Spleen (tissue), 11 donors: ENCODE data around the gene GRIA4. TPM values are rescaled to one million over a fixed set of nuclear protein-coding genes. Genes with fewer than 3 reads are reported as not detected.

Experiments used
- DNase-seq: peaks from one replicate; pipeline ENCODE4 v3.0.0-alpha.2; 2020
- H3K27ac ChIP-seq, 8 donors: fragments of 200-600 bp; sonication (generic) in 7 of 8; 1 replicate in 4 of 8; 2 replicates in 4 of 8; pipeline versions ENCODE4 v1.5.0 to v1.8.0; 2016 to 2021; ENCODE audit warnings: inconsistent platforms in 4 of 8, mild to moderate bottlenecking in 4 of 8, moderate library complexity in 1 of 8
- H3K27me3 ChIP-seq, 7 donors: fragments of 200-600 bp; sonication (generic) in 6 of 7; replicated peaks in 1 of 7; 1 replicate in 4 of 7; 2 replicates in 3 of 7; pipeline versions ENCODE4 v1.5.0 to v1.8.0; 2016 to 2021; ENCODE audit warnings: inconsistent platforms in 3 of 7, mild to moderate bottlenecking in 1 of 7
- H3K36me3 ChIP-seq, 6 donors: fragments of 200-600 bp; sonication (generic) in 5 of 6; 1 replicate in 4 of 6; 2 replicates in 2 of 6; pipeline versions ENCODE4 v1.5.0 to v1.8.0; 2016 to 2021; ENCODE audit warnings: inconsistent platforms in 2 of 6
- H3K4me1 ChIP-seq, 6 donors: fragments of 200-600 bp; sonication (generic) in 5 of 6; 1 replicate in 3 of 6; 2 replicates in 3 of 6; pipeline versions ENCODE4 v1.5.0 to v1.8.0; 2016 to 2021; ENCODE audit warnings: inconsistent platforms in 3 of 6
- H3K4me3 ChIP-seq, 8 donors: fragments of 200-600 bp; sonication (generic) in 7 of 8; 1 replicate in 4 of 8; 2 replicates in 4 of 8; pipeline versions ENCODE4 v1.5.0 to v1.8.0; 2016 to 2021; ENCODE audit warnings: inconsistent platforms in 4 of 8, mild to moderate bottlenecking in 4 of 8, moderate library complexity in 2 of 8
- H3K9me3 ChIP-seq, 8 donors: fragments of 200-600 bp; sonication (generic) in 7 of 8; 1 replicate in 4 of 8; 2 replicates in 4 of 8; pipeline versions ENCODE4 v1.5.0 to v1.8.0; 2016 to 2021; ENCODE audit warnings: inconsistent platforms in 4 of 8
- POLR2A ChIP-seq, 3 donors: fragments of 450-650 bp; IDR thresholded peaks; one replicate each; pipeline ENCODE4 v1.5.1; 2017; ENCODE audit warnings: antibody characterized with exemption in 3 of 3, mild to moderate bottlenecking in 1 of 3
- POLR2AphosphoS5 ChIP-seq, 3 donors: sonication (generic); formaldehyde crosslinking; IDR thresholded peaks; one replicate each; pipeline ENCODE4 v1.5.1; 2017; ENCODE audit warnings: antibody characterized with exemption in 3 of 3
- WGBS, 5 donors: extraction: QIAGEN DNeasy Blood & Tissue Kit in 3 of 5; methylation state at CpG; one replicate each; pipeline versions ENCODE4 v1.1.5 to v1.1.7; 2013 to 2018; 5-methylcytosine and 5-hydroxymethylcytosine counted together
- intact Hi-C: fragments of 100-400 bp; cut with DNase I; formaldehyde crosslinking; loops from one replicate; pipeline ENCODE4 v1.15.0; 2023; ENCODE audit warnings: low total_unique reads
- polyA plus RNA-seq, 3 donors: library from polyadenylated mRNA; stranded (reverse); fragments of 200-250 nt; gene quantifications; one replicate each; pipeline ENCODE4 v1.2.1, GENCODE V29; 2013
- total RNA-seq, 7 donors: library from RNA; depleted of rRNA in 3 of 7; stranded (reverse); fragments of >200 nt in 3 of 7; fragmentation: NEBNext Ultra II Directional in 4 of 7; extraction: Animal tissue kit (Norgen Biotek cat#: 25700) in 4 of 7; gene quantifications; one replicate each; pipeline versions ENCODE4 v1.1.0 to v1.2.1, GENCODE V29; 2016 to 2021
- TF ChIP-seq, protein P1 (sequence below), 11 experiments: fragments of 200-600 bp in 7 of 11; fragments of 450-650 bp in 4 of 11; sonication (generic) in 4 of 11; IDR thresholded peaks in 8 of 11; conservative IDR thresholded peaks in 3 of 11; 1 replicate in 7 of 11; 2 replicates in 4 of 11; pipeline versions ENCODE4 v1.4.0 to v1.8.0; 2016 to 2021; ENCODE audit warnings: antibody characterized with exemption in 11 of 11, inconsistent platforms in 4 of 11, mild to moderate bottlenecking in 1 of 11
- donor health status: healthy with polysubstance abuse.
- donor health status: DM: no; HTN: no; CAD: no; lungs with moderate emphysema.
- donor health status: DM: no; HTN: no; CAD: no.
- donor health status: Bipolar disorder and iron deficiency.
- donor health status: healthy.
- donor health status: DM: no; HTN: no; CAD: no.
- donor health status: DM: yes; HTN: yes; CAD: no.

GRIA4 gene
- total and polyA plus RNA-seq, 10 donors: not detected

DNA sequence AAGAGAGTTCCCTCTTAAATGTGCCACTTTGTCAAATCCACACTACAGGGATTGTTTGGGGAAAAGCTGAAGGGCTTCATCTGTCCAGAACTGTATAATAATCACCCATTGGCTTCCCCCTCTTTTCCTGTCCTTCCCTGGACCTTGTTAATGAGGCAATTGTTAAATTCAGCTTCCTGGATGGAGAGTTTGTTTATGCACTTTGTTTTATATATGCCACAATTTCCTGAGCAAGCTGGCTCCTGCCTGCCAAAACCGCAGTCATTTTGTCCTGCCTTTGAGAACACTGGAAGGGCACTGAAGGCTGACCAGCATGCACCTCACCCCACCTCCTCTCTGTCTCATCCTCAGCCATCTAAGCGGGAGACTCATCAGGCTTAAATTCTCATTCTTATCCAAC, 325.9 kb downstream of the GRIA4 start:
- intact Hi-C loops: no loop called here
- H3K36me3 ChIP-seq: no peaks in the 10 kb centered on the region
- H3K27ac ChIP-seq: no peak overlapping the region
- DNase-seq: no peak
- WGBS, 5 donors: 33 to 46% (median 42%) methylated on average over 2 of the region's 2 CpGs
- TF ChIP-seq POLR2A (IDR thresholded peaks at IDR 0.05) (no peak), POLR2AphosphoS5 (IDR thresholded peaks at IDR 0.05) (no peak)
- TF ChIP-seq, protein P1, sequence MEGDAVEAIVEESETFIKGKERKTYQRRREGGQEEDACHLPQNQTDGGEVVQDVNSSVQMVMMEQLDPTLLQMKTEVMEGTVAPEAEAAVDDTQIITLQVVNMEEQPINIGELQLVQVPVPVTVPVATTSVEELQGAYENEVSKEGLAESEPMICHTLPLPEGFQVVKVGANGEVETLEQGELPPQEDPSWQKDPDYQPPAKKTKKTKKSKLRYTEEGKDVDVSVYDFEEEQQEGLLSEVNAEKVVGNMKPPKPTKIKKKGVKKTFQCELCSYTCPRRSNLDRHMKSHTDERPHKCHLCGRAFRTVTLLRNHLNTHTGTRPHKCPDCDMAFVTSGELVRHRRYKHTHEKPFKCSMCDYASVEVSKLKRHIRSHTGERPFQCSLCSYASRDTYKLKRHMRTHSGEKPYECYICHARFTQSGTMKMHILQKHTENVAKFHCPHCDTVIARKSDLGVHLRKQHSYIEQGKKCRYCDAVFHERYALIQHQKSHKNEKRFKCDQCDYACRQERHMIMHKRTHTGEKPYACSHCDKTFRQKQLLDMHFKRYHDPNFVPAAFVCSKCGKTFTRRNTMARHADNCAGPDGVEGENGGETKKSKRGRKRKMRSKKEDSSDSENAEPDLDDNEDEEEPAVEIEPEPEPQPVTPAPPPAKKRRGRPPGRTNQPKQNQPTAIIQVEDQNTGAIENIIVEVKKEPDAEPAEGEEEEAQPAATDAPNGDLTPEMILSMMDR (IDR thresholded peaks at IDR 0.05 in 8 of 11, conservative IDR thresholded peaks at IDR 0.05 in 3 of 11): no peak
- no peaks in the 10 kb centered on the region for H3K27me3 ChIP-seq
- no peaks in the 10 kb centered on the region for H3K9me3 ChIP-seq
- H3K4me1 ChIP-seq: no peaks in the 10 kb centered on the region
- no peak overlapping the region for H3K4me3 ChIP-seq

DNA sequence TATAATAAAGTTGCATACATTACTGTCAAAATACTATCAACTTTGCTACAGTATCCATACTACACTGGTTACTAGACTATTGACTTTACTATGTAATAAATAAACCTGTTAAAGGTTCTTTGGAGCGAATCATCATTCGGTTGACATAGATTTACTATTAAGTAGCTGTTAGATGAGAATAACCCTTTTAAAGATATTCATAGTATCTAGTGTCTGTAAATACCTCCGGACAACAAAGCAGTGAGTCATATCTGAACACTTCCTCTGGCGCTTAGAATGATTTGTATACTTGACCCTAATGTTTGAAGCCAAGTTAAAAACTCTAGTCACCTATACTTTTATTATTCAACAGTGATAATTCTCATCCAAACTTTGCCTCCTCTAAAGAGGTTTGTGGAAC, 327.5 kb downstream of the GRIA4 start:
- DNase-seq: no peak
- Histone ChIP-seq H3K4me1 (no peaks in the 10 kb centered on the region), H3K27ac (no peak overlapping the region), H3K9me3 (no peaks in the 10 kb centered on the region), H3K4me3 (no peak overlapping the region), H3K36me3 (no peaks in the 10 kb centered on the region), H3K27me3 (no peaks in the 10 kb centered on the region)
- no peak for TF ChIP-seq POLR2AphosphoS5 (IDR thresholded peaks at IDR 0.05)
- TF ChIP-seq, protein P1 (IDR thresholded peaks at IDR 0.05 in 8 of 11, conservative IDR thresholded peaks at IDR 0.05 in 3 of 11): no peak
- TF ChIP-seq POLR2A (IDR thresholded peaks at IDR 0.05): no peak
- WGBS, 5 donors: 45 to 62% (median 56%) methylated on average over 4 of the region's 4 CpGs
- intact Hi-C loops: no loop called here

DNA sequence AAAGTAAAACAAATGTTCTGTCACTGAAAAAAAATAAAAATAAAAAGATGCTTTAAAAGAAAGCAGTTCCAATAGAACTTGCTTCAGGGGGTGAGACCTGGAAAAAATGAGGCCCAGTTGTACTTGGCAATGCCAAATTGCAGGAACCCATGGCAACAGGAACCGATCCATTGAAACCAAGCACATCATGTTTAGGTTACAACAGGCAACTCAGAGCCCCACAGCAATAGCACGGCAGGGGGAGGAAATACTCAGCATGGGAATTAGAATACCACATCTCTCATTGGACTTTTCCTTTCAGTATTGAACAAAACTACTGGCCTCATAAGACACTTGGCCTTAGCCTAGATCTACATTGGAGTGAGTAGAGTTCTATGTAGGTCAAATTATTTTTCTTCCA, 327.9 kb downstream of the GRIA4 start:
- H3K27ac ChIP-seq: no peak overlapping the region
- H3K4me1 ChIP-seq: no peaks in the 10 kb centered on the region
- 58 to 76% (median 66%) methylated on average over 2 of the region's 2 CpGs for WGBS, 5 donors
- H3K9me3 ChIP-seq: no peaks in the 10 kb centered on the region
- no peak overlapping the region for H3K4me3 ChIP-seq
- no peak for DNase-seq
- no peaks in the 10 kb centered on the region for H3K36me3 ChIP-seq
- no peaks in the 10 kb centered on the region for H3K27me3 ChIP-seq
- TF ChIP-seq POLR2A (IDR thresholded peaks at IDR 0.05): no peak
- intact Hi-C loops: no loop called here

DNA sequence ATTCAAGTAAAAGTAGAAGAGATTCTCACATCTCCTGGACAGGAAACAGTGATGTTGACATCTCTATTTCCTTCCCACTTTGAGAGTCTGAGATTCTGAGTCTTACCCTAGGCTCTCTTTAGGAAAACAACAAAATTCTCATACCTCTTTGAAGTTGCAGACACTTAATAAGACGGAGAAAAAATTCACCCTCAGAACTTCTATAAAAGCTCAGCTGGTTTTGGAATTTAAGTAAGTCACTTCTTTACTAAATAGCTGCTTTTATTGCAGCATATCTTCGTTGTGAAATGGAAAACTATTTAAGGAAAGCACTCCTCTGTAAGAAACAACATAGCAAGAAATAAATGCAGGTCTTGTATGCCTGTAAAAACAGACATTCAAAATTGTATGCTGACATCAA, 333.0 kb downstream of the GRIA4 start:
- H3K27ac ChIP-seq: no peak overlapping the region
- TF ChIP-seq, protein P1 (IDR thresholded peaks at IDR 0.05 in 8 of 11, conservative IDR thresholded peaks at IDR 0.05 in 3 of 11): no peak
- no peak for TF ChIP-seq POLR2AphosphoS5 (IDR thresholded peaks at IDR 0.05)
- TF ChIP-seq POLR2A (IDR thresholded peaks at IDR 0.05): no peak
- no peak overlapping the region for H3K4me3 ChIP-seq
- intact Hi-C loops: no loop called here
- H3K4me1 ChIP-seq: no peaks in the 10 kb centered on the region
- no peak for DNase-seq
- no peaks in the 10 kb centered on the region for H3K9me3 ChIP-seq
- no peaks in the 10 kb centered on the region for H3K36me3 ChIP-seq
- WGBS, 5 donors: 43 to 53% (median 46%) methylated on average over 2 of the region's 2 CpGs
- no peaks in the 10 kb centered on the region for H3K27me3 ChIP-seq
